ENCODE results near the gene IGSF11.

DNA sequence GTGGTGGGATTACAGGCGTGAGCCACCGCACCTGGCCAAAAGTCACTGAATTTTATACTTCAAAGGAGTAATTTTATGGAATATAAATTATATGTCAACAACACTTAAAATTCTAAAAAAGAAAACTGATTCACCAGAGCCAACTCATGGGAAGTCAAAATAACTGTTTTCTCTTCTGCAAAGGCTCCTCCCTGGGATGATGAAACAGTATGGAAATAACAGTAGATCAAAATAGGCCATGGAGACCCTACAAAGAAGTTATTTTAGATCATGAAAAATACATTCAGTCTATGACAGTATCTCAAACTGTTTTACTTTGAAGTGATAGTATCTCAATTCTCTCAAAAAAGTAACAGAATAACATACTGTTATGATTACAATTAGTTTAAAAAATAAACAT lies 102.7 kb downstream of the IGSF11 start:
- no peak for TF ChIP-seq POLR2AphosphoS5 (IDR thresholded peaks at IDR 0.05)
- TF ChIP-seq, protein P1, sequence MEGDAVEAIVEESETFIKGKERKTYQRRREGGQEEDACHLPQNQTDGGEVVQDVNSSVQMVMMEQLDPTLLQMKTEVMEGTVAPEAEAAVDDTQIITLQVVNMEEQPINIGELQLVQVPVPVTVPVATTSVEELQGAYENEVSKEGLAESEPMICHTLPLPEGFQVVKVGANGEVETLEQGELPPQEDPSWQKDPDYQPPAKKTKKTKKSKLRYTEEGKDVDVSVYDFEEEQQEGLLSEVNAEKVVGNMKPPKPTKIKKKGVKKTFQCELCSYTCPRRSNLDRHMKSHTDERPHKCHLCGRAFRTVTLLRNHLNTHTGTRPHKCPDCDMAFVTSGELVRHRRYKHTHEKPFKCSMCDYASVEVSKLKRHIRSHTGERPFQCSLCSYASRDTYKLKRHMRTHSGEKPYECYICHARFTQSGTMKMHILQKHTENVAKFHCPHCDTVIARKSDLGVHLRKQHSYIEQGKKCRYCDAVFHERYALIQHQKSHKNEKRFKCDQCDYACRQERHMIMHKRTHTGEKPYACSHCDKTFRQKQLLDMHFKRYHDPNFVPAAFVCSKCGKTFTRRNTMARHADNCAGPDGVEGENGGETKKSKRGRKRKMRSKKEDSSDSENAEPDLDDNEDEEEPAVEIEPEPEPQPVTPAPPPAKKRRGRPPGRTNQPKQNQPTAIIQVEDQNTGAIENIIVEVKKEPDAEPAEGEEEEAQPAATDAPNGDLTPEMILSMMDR (IDR thresholded peaks at IDR 0.05): no peak
